HL-60 (cell line): ENCODE data around the gene OR51B4.

ENCODE experiments used
- DNase-seq, 2 experiments: peaks; one replicate each; pipeline ENCODE4 v3.0.0-alpha.2; 2010 to 2020; ENCODE audit warnings: low read depth in 1 of 2, low spot score in 1 of 2
- H3K27ac ChIP-seq: fragments of 250-450 bp; sonication (Bioruptor Pico); replicated peaks from 2 replicates; pipeline ENCODE4 v1.5.1; 2020; ENCODE audit warnings: mild to moderate bottlenecking, moderate library complexity
- H3K27me3 ChIP-seq: fragments of 250-450 bp; sonication (Bioruptor Pico); 2 replicates; pipeline ENCODE4 v1.5.1; 2021; ENCODE audit warnings: mild to moderate bottlenecking, moderate library complexity; ENCODE audit not compliant: insufficient read depth, poor library complexity, severe bottlenecking
- H3K4me3 ChIP-seq: replicated peaks from 2 replicates; pipeline ENCODE4 v1.5.1; 2011; ENCODE audit warnings: mild to moderate bottlenecking, control low read depth, low read length; ENCODE audit not compliant: insufficient read depth
- GABPA ChIP-seq: IDR thresholded peaks from 2 replicates; pipeline ENCODE4 v1.6.1; 2012; ENCODE audit warnings: low read depth
- POLR2AphosphoS5 ChIP-seq: IDR thresholded peaks from 2 replicates; pipeline ENCODE4 v1.6.1; 2012; ENCODE audit warnings: low read depth
- SPI1 ChIP-seq: IDR thresholded peaks from 2 replicates; pipeline ENCODE4 v1.6.1; 2012; ENCODE audit warnings: low read depth, mild to moderate bottlenecking, borderline replicate concordance
- TF ChIP-seq, protein P1 (sequence below): IDR thresholded peaks from one replicate; pipeline ENCODE4 v1.5.1; 2011; ENCODE audit warnings: low read length, control low read depth, inconsistent platforms; ENCODE audit not compliant: insufficient read depth
- TF ChIP-seq, protein P2 (sequence below): IDR thresholded peaks from 2 replicates; pipeline ENCODE4 v1.6.1; 2012; ENCODE audit warnings: low read depth; ENCODE audit not compliant: insufficient replicate concordance

Gene OR51B4

DNA sequence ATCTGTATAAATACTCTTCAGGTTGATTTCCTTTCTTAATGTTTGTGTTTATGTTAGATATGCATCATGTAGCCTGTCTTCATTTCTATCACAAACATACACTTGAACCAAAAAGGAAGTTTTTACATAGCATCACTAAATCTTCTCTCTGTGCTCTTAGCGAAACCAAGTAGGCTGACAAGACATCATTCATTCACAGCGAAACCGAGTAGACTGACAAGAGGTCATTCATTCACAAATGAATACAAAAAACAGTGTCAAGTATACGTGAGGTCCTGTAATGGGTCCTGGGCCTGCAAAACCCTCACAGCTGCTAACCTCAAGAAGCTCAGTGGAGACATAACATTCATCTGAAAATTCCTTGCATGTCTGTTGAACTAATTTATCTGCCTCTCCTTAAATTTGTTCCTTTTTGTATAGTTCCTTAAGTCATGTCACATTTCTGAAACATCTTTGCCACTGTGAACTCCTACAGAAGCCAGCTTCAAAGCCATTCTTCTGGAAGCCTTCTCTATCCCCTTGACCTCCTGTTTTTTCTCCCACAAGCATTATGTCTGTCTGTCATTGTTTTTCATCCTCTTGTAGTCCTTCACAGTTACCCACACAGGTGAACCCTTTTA is 22.2 kb downstream of the OR51B4 start:
- H3K27me3 ChIP-seq, result no peaks in the 10 kb centered on the region

DNA sequence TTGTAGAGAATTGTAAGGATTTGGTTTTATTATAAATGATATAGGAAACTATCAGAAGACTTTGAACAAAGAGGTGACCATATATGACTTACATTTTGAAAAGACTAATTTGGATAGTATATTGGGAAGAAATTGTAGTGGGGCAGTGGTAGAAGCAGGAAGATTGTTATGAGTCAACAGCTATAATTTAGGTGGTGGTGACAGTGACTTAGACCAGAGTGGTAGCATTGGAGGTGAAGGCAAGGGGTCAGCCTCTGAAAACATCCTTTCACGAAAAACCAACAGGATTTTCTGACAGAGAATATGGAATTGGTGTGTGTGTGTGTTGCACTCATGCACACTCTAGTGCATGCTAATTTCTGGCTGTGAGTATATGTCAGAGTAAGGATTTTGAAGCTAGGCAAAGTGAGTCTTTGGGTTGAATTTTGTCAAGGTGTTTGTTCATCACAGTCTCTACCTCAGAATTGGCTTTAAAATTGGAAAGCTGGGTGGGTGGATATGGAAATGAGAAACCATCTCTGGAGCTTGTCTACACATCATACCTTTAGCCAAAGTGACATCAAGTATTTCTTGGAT is 23.9 kb downstream of the OR51B4 start:
- no peaks in the 10 kb centered on the region for H3K27me3 ChIP-seq
- H3K27ac ChIP-seq, result no peak overlapping the region
- H3K4me3 ChIP-seq, result no peak overlapping the region

More for the DNA sequence above, 22.2 kb downstream of the OR51B4 start:
- Histone ChIP-seq H3K4me3 (no peak overlapping the region), H3K27ac (no peak overlapping the region)
- TF ChIP-seq, protein P1, sequence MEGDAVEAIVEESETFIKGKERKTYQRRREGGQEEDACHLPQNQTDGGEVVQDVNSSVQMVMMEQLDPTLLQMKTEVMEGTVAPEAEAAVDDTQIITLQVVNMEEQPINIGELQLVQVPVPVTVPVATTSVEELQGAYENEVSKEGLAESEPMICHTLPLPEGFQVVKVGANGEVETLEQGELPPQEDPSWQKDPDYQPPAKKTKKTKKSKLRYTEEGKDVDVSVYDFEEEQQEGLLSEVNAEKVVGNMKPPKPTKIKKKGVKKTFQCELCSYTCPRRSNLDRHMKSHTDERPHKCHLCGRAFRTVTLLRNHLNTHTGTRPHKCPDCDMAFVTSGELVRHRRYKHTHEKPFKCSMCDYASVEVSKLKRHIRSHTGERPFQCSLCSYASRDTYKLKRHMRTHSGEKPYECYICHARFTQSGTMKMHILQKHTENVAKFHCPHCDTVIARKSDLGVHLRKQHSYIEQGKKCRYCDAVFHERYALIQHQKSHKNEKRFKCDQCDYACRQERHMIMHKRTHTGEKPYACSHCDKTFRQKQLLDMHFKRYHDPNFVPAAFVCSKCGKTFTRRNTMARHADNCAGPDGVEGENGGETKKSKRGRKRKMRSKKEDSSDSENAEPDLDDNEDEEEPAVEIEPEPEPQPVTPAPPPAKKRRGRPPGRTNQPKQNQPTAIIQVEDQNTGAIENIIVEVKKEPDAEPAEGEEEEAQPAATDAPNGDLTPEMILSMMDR, result no peak
- TF ChIP-seq POLR2AphosphoS5, result no peak
- TF ChIP-seq SPI1, result no peak
- TF ChIP-seq, protein P2, sequence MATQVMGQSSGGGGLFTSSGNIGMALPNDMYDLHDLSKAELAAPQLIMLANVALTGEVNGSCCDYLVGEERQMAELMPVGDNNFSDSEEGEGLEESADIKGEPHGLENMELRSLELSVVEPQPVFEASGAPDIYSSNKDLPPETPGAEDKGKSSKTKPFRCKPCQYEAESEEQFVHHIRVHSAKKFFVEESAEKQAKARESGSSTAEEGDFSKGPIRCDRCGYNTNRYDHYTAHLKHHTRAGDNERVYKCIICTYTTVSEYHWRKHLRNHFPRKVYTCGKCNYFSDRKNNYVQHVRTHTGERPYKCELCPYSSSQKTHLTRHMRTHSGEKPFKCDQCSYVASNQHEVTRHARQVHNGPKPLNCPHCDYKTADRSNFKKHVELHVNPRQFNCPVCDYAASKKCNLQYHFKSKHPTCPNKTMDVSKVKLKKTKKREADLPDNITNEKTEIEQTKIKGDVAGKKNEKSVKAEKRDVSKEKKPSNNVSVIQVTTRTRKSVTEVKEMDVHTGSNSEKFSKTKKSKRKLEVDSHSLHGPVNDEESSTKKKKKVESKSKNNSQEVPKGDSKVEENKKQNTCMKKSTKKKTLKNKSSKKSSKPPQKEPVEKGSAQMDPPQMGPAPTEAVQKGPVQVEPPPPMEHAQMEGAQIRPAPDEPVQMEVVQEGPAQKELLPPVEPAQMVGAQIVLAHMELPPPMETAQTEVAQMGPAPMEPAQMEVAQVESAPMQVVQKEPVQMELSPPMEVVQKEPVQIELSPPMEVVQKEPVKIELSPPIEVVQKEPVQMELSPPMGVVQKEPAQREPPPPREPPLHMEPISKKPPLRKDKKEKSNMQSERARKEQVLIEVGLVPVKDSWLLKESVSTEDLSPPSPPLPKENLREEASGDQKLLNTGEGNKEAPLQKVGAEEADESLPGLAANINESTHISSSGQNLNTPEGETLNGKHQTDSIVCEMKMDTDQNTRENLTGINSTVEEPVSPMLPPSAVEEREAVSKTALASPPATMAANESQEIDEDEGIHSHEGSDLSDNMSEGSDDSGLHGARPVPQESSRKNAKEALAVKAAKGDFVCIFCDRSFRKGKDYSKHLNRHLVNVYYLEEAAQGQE, result no peak
- TF ChIP-seq GABPA, result no peak
- DNase-seq, result no peak

DNA sequence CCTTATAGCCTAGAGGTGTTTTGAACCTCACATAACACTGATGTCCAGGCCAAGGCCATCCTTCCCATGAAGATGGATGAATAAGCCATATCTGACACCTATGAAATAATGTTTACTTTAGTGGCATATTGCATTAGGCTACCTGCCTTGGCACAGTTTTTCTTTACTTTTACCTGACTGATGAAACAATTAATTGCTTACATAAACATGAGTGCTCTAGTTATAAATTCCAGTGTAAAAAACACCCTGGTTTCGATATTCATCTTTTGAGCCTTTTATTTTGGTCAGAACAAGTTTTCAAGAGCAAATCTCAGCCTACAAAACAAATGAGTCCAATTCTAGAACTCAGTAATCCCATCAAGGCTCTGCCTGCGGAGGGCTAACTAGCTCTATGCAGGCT is 25.0 kb downstream of the OR51B4 start:
- TF ChIP-seq, protein P1, result no peak
- TF ChIP-seq GABPA, result no peak
- TF ChIP-seq SPI1, result no peak
- no peak for TF ChIP-seq POLR2AphosphoS5
- TF ChIP-seq, protein P2, result no peak
- no peaks in the 10 kb centered on the region for H3K27me3 ChIP-seq
- no peak for DNase-seq
- no peak overlapping the region for H3K27ac ChIP-seq
- H3K4me3 ChIP-seq, result no peak overlapping the region

More for the DNA sequence above, 23.9 kb downstream of the OR51B4 start:
- TF ChIP-seq, protein P2, result no peak
- TF ChIP-seq, protein P1, result no peak
- TF ChIP-seq SPI1 (no peak), POLR2AphosphoS5 (no peak), GABPA (no peak)
- no peak for DNase-seq
